OCI-LY1 (cell line): ENCODE results near the gene MRPL38.

Experiments used
- EZH2 ChIP-seq: fragments of 200-600 bp; sonication (generic), shearing (Covaris generic); IDR thresholded peaks from 2 replicates; pipeline ENCODE4 v1.8.0; 2017; ENCODE audit warnings: borderline replicate concordance, mixed run types, mild to moderate bottlenecking, antibody characterized with exemption, low read length, moderate library complexity, mixed read lengths
- TF ChIP-seq, protein P1 (sequence below): fragments of 200-600 bp; sonication (generic), shearing (Covaris generic); IDR thresholded peaks from 2 replicates; pipeline ENCODE4 v1.5.1; 2017; ENCODE audit warnings: mild to moderate bottlenecking, antibody characterized with exemption, low read length, moderate library complexity, mixed read lengths

DNA sequence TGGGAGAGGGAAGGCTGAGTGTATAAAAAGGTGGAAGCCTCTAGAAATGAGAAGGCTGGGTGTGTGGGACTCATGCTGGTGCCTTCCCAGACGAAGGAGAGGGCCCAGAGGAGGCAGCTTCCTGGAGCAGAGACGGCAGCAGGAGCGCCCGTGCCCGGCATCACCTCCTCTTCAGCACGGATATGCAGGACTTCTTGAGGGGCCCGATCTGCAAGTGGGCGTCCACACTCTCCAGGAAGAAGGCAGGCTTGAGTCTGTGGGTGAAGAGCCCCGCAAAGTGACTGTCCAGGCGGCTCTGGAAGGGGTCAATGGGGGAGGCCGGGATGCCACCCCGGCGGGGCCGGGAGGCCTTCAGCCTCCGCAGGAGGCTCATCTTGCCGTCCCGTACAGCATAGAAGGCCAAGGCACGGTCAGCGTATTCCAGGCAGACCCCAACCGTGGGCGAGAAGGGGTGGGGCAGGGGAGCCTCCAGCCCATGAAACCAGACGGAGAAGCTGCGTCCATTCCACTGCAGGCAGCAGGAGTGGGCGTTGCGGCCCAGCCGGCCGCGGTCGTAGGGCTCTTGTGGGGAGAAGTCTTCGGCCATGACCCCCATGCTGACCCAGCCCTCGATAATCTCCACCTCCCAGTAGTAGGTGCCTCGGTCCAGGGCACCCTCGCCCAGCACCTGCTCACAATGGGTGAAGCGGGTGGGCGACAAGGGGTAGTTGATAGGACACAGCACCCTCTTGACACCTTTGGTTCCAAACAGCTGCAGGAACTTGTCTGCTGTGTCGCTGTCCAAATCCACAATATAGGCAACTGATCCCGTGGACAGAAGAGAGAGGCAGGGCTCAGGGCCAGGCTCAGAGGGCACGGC, 30.1 kb downstream of the MRPL38 start:
- TF ChIP-seq EZH2: no peak
- TF ChIP-seq, protein P1, sequence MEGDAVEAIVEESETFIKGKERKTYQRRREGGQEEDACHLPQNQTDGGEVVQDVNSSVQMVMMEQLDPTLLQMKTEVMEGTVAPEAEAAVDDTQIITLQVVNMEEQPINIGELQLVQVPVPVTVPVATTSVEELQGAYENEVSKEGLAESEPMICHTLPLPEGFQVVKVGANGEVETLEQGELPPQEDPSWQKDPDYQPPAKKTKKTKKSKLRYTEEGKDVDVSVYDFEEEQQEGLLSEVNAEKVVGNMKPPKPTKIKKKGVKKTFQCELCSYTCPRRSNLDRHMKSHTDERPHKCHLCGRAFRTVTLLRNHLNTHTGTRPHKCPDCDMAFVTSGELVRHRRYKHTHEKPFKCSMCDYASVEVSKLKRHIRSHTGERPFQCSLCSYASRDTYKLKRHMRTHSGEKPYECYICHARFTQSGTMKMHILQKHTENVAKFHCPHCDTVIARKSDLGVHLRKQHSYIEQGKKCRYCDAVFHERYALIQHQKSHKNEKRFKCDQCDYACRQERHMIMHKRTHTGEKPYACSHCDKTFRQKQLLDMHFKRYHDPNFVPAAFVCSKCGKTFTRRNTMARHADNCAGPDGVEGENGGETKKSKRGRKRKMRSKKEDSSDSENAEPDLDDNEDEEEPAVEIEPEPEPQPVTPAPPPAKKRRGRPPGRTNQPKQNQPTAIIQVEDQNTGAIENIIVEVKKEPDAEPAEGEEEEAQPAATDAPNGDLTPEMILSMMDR: no peak
